Measurements from ENCODE around the gene FBXL5.

FBXL5 gene

GRCh38 chr4:15557786-15558550 lies 97.2 kb downstream of the FBXL5 start:
- DNase-seq (ENCODE audit: low read depth), result no peak

DNA sequence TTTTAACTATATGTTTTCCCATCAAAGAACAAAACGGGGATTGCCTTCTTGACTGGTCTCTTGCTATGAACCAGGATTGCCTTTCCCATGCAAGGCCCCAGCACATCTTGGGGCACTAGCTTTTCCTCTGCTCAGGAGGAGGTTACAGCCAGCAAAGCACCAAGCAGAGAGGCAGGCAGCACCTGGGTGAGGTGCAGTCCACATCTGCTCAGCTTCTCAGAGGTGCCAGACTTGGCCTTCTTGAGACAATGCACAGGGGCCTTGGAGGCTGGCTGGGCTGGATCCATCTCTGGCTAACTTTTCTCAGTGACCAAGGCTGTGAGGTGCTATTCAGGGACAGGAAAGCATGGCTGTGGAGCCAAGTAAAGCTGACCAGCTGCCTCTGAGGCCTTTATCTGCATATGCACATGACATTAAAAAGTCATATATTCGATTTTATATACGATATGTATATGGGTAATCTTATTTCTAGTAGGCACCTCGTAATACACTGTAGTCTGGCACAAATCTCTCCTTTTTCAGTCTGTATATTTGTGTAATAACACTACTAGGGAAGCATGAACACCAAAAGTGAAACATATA lies 98.6 kb downstream of the FBXL5 start:
- DNase-seq (ENCODE audit: low read depth), result no peak
